HepG2 (cell line): ENCODE data around the gene NFS1. TPM values are rescaled to one million over a fixed set of nuclear protein-coding genes. Genes with fewer than 3 reads are reported as not detected.
A peak's percentile ranks its signal among the peaks of the same experiment; 100 is the strongest.

Experiments
- HMG20A ChIP-seq: IDR thresholded peaks from 2 replicates; pipeline ENCODE4 v1.6.1; 2016; ENCODE audit warnings: borderline replicate concordance
- JUNB ChIP-seq: sonication (generic); formaldehyde crosslinking; IDR thresholded peaks from 2 replicates; pipeline ENCODE4 v1.8.0; 2022; ENCODE audit warnings: missing genetic modification reagents, mild to moderate bottlenecking, borderline replicate concordance
- MYC ChIP-seq: sonication (generic); formaldehyde crosslinking; IDR thresholded peaks from 2 replicates; pipeline ENCODE4 v1.9.0; 2021; ENCODE audit warnings: missing genetic modification reagents, borderline replicate concordance
- PHF5A ChIP-seq: IDR thresholded peaks from one replicate; pipeline ENCODE4 v1.6.1; 2018; ENCODE audit warnings: low read depth, missing genetic modification reagents; ENCODE audit not compliant: unreplicated experiment
- REXO4 ChIP-seq: sonication (generic); formaldehyde crosslinking; IDR thresholded peaks from 2 replicates; pipeline ENCODE4 v1.8.0; 2022; ENCODE audit warnings: missing genetic modification reagents, mild to moderate bottlenecking, borderline replicate concordance
- XRCC5 ChIP-seq: fragments of 200-400 bp; formaldehyde crosslinking; optimal IDR thresholded peaks from 2 replicates; pipeline ENCODE3; 2017; ENCODE audit warnings: mild to moderate bottlenecking, low read length
- ZFX ChIP-seq: sonication (generic); formaldehyde crosslinking; IDR thresholded peaks from 2 replicates; pipeline ENCODE4 v1.4.0; 2020; ENCODE audit warnings: mild to moderate bottlenecking, low read depth, missing genetic modification reagents, moderate library complexity
- ZNF12 ChIP-seq: sonication (generic); formaldehyde crosslinking; IDR thresholded peaks from 2 replicates; pipeline ENCODE4 v1.5.0; 2020; ENCODE audit warnings: missing genetic modification reagents
- ZNF180 ChIP-seq: sonication (generic); formaldehyde crosslinking; IDR thresholded peaks from 2 replicates; pipeline ENCODE4 v1.4.0; 2020; ENCODE audit warnings: low read depth, missing genetic modification reagents, borderline replicate concordance
- ZNF34 ChIP-seq: sonication (generic); formaldehyde crosslinking; IDR thresholded peaks from 2 replicates; pipeline ENCODE4 v1.4.0; 2020; ENCODE audit warnings: mild to moderate bottlenecking, missing genetic modification reagents, borderline replicate concordance
- ZNF350 ChIP-seq: sonication (generic); formaldehyde crosslinking; IDR thresholded peaks from 2 replicates; pipeline ENCODE4 v1.4.0; 2020; ENCODE audit warnings: mild to moderate bottlenecking, low read depth, missing genetic modification reagents, borderline replicate concordance
- ZNF607 ChIP-seq: sonication (generic); formaldehyde crosslinking; IDR thresholded peaks from 2 replicates; pipeline ENCODE4 v1.5.1; 2020; ENCODE audit warnings: missing genetic modification reagents, mild to moderate bottlenecking, borderline replicate concordance
- polyA plus RNA-seq, 8 experiments: library from polyadenylated mRNA; depleted of rRNA in 3 of 8; stranded (reverse) in 7 of 8; unstranded in 1 of 8; fragments of >200 nt; fragmentation: Illumina TruSeq in 4 of 8; extraction: Trizol in 4 of 8; gene quantifications; 2 replicates each; pipeline versions ENCODE4 v1.2.1 to v1.2.3, GENCODE V29; 2011 to 2016; ENCODE audit warnings: low read depth in 4 of 8, missing spikeins in 1 of 8, mixed read lengths in 1 of 8; ENCODE audit not compliant: insufficient read depth in 1 of 8
- total RNA-seq, 5 experiments: library from RNA; depleted of rRNA; stranded (reverse); fragments of >200 nt; fragmentation: Illumina TruSeq; extraction: Trizol; gene quantifications; 2 replicates each; pipeline ENCODE4 v1.2.3, GENCODE V29; 2016; ENCODE audit warnings: low read depth in 1 of 5
- TF ChIP-seq, protein P1 (sequence below): sonication (generic); formaldehyde crosslinking; IDR thresholded peaks from 2 replicates; pipeline ENCODE4 v1.8.0; 2022; ENCODE audit warnings: missing genetic modification reagents, mild to moderate bottlenecking, moderate library complexity, borderline replicate concordance
- TF ChIP-seq, protein P2 (sequence below): sonication (generic); formaldehyde crosslinking; IDR thresholded peaks from 2 replicates; pipeline ENCODE4 v1.4.0; 2020; ENCODE audit warnings: mild to moderate bottlenecking, missing genetic modification reagents, borderline replicate concordance
- TF ChIP-seq, protein P3 (sequence below): IDR thresholded peaks from 2 replicates; pipeline ENCODE4 v1.6.1; 2016; ENCODE audit warnings: missing compliant biosample characterization, missing genetic modification reagents, borderline replicate concordance
- TF ChIP-seq, protein P4 (sequence below): sonication (generic); formaldehyde crosslinking; conservative IDR thresholded peaks from 2 replicates; pipeline ENCODE4 v1.4.0; 2020; ENCODE audit warnings: missing genetic modification reagents

The NFS1 gene
- total and polyA plus RNA-seq, 2 of the 13 experiments (the other 11 are each of a cell fraction or from before 2014, with no cell fraction given), result 65.9 to 88.1 TPM

GRCh38 chr20:35741892-35742740, 43.0 kb upstream of the NFS1 start, which contains the start of gene RBM39 (continued):
- TF ChIP-seq, protein P1, sequence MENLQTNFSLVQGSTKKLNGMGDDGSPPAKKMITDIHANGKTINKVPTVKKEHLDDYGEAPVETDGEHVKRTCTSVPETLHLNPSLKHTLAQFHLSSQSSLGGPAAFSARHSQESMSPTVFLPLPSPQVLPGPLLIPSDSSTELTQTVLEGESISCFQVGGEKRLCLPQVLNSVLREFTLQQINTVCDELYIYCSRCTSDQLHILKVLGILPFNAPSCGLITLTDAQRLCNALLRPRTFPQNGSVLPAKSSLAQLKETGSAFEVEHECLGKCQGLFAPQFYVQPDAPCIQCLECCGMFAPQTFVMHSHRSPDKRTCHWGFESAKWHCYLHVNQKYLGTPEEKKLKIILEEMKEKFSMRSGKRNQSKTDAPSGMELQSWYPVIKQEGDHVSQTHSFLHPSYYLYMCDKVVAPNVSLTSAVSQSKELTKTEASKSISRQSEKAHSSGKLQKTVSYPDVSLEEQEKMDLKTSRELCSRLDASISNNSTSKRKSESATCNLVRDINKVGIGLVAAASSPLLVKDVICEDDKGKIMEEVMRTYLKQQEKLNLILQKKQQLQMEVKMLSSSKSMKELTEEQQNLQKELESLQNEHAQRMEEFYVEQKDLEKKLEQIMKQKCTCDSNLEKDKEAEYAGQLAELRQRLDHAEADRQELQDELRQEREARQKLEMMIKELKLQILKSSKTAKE (CRISPR knock-in tag), result no peak
- TF ChIP-seq, protein P2, sequence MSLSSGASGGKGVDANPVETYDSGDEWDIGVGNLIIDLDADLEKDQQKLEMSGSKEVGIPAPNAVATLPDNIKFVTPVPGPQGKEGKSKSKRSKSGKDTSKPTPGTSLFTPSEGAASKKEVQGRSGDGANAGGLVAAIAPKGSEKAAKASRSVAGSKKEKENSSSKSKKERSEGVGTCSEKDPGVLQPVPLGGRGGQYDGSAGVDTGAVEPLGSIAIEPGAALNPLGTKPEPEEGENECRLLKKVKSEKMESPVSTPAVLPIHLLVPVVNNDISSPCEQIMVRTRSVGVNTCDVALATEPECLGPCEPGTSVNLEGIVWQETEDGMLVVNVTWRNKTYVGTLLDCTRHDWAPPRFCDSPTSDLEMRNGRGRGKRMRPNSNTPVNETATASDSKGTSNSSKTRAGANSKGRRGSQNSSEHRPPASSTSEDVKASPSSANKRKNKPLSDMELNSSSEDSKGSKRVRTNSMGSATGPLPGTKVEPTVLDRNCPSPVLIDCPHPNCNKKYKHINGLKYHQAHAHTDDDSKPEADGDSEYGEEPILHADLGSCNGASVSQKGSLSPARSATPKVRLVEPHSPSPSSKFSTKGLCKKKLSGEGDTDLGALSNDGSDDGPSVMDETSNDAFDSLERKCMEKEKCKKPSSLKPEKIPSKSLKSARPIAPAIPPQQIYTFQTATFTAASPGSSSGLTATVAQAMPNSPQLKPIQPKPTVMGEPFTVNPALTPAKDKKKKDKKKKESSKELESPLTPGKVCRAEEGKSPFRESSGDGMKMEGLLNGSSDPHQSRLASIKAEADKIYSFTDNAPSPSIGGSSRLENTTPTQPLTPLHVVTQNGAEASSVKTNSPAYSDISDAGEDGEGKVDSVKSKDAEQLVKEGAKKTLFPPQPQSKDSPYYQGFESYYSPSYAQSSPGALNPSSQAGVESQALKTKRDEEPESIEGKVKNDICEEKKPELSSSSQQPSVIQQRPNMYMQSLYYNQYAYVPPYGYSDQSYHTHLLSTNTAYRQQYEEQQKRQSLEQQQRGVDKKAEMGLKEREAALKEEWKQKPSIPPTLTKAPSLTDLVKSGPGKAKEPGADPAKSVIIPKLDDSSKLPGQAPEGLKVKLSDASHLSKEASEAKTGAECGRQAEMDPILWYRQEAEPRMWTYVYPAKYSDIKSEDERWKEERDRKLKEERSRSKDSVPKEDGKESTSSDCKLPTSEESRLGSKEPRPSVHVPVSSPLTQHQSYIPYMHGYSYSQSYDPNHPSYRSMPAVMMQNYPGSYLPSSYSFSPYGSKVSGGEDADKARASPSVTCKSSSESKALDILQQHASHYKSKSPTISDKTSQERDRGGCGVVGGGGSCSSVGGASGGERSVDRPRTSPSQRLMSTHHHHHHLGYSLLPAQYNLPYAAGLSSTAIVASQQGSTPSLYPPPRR (CRISPR knock-in tag), result peak; percentile 62
- TF ChIP-seq MYC (CRISPR knock-in tag) (peak; percentile 100), HMG20A (CRISPR knock-in tag) (peak; percentile 33; the same call in 1 of the 2 replicates), ZFX (CRISPR knock-in tag) (peak; percentile 99), ZNF34 (CRISPR knock-in tag) (peak; percentile 91), ZNF12 (CRISPR knock-in tag) (peak; percentile 93; the same call in 1 of the 2 replicates), XRCC5 (peak; percentile 99), JUNB (CRISPR knock-in tag) (0 out of 2 replicates have a peak, but pooled peaks have one; percentile 90), PHF5A (CRISPR knock-in tag) (peak; percentile 85), ZNF350 (peak; percentile 100), ZNF607 (peak; percentile 92), REXO4 (CRISPR knock-in tag) (peak; percentile 96), ZNF180 (CRISPR knock-in tag) (peak; percentile 97; the same call in 1 of the 2 replicates)
- TF ChIP-seq, protein P3, sequence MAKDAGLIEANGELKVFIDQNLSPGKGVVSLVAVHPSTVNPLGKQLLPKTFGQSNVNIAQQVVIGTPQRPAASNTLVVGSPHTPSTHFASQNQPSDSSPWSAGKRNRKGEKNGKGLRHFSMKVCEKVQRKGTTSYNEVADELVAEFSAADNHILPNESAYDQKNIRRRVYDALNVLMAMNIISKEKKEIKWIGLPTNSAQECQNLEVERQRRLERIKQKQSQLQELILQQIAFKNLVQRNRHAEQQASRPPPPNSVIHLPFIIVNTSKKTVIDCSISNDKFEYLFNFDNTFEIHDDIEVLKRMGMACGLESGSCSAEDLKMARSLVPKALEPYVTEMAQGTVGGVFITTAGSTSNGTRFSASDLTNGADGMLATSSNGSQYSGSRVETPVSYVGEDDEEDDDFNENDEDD (CRISPR knock-in tag), result peak; percentile 92
- TF ChIP-seq, protein P4, sequence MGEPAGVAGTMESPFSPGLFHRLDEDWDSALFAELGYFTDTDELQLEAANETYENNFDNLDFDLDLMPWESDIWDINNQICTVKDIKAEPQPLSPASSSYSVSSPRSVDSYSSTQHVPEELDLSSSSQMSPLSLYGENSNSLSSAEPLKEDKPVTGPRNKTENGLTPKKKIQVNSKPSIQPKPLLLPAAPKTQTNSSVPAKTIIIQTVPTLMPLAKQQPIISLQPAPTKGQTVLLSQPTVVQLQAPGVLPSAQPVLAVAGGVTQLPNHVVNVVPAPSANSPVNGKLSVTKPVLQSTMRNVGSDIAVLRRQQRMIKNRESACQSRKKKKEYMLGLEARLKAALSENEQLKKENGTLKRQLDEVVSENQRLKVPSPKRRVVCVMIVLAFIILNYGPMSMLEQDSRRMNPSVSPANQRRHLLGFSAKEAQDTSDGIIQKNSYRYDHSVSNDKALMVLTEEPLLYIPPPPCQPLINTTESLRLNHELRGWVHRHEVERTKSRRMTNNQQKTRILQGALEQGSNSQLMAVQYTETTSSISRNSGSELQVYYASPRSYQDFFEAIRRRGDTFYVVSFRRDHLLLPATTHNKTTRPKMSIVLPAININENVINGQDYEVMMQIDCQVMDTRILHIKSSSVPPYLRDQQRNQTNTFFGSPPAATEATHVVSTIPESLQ (CRISPR knock-in tag), result peak; percentile 97; the same call in 1 of the 2 replicates
